ENCODE results near the gene C2CD2L.
"Not testable (repeated sequence)": the region's sequence is repeated elsewhere in the genome, so short reads cannot be mapped to it uniquely, and the experiment has no call there.

C2CD2L gene
- total RNA-seq: 32.8 to 44.6 reads per million in 2 experiments

DNA sequence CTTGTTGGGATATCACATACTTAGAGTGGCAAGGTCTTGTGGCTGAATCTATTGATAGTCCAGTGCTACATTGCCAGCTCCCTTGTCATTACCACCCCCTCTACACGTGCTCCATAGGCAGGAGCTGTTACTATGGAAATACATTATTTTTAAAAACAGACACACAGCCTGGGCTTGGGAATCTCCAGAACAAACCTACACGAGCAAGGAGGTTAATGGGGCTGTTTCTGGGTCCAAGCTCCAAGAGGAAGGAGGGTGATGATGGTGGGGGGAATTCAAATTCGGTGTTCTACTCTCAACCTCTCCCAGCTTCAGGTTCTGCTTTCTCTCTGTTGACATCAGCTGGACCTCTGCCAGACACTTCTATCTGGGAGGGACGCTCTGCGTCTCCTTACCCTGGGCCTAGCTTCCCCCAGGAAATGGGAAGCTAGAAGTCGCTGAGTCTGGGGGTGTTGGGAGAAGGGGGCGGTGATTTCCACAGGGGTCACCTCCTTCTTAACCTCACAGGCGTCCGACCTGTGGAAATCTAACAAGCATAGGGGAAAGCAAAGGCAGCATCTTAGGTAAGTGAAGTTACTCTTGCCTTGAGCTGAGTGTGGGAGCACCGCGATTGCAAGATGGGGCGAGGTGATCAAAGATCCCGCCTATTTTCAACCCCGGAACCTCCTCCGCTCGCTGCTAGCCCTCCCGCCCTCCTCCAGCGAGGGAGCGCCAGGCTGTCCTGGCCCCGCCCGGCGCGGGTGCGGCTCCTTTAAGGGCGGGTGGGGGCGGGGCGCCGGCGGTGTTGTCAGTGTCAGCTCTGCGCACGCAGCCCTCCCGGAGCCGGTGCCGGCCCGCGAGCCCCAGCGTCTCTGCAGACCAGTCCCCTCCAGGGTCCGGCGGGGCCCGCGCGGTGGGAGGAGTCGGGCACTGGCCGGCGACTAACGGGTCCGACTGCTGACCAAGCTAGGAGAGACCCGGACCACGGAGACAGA, at the start of gene C2CD2L:
C2CD2L (plus strand) TSS at position 781 of the 974 bp plus-strand sequence. CDS start 398 bp downstream, outside the sequence.
- peak; percentile 84 for DNase-seq (ENCODE audit: low read depth)

DNA sequence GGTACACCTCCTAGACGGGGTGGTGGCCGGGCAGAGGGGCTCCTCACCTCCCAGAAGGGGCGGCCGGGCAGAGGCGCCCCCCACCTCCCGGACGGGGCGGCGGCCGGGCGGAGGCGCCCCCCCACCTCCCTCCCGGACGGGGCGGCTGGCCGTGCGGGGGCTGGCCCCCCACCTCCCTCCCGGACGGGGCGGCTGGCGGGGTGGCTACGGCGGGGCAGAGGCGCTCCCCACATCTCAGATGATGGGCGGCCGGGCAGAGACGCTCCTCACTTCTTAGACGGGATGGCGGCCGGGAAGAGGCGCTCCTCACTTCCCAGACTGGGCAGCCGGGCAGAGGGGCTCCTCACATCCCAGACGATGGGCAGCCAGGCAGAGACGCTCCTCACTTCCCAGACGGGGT, 48.0 kb upstream of the C2CD2L start:
- not testable (repeated sequence) for DNase-seq (ENCODE audit: low read depth)

DNA sequence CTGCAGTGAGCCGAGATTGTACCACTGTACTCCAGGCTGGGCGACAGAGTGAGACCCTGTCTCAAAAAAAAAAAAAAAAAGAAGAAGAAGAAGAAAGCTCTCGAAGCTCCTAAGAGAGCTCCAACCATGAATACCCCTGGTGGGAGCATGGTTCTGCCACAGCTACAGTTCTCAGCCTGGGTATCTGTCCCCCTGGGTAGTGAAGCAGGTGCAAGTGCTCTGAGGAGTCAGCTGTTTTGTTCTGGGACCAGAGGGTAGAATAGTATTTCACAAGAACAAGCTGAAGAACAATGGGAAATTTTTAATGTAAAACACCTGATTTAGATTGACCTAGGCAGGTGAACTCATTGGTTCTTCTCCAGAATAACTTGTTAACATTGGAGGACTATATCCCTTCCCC, 45.9 kb upstream of the C2CD2L start:
- DNase-seq (ENCODE audit: low read depth): no peak

DNA sequence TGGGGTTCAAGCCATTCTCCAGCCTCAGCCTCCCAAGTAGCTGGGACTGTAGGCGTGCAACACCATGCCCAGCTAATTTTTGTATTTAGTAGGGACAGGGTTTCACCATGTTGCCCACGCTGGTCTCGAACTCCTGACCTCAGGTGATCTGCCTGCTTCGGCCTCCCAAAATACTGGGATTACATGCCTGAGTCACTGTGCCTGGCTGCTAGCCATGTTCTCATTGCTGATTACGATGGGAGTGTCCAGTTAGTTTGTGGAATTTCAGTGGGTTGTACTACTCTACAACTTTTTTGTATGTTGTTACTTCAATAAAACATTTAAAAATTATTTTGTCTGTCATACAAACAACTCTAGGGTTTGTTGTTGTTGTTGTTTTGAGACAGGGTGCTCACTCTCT, 44.4 kb upstream of the C2CD2L start:
- DNase-seq (ENCODE audit: low read depth): no peak

DNA sequence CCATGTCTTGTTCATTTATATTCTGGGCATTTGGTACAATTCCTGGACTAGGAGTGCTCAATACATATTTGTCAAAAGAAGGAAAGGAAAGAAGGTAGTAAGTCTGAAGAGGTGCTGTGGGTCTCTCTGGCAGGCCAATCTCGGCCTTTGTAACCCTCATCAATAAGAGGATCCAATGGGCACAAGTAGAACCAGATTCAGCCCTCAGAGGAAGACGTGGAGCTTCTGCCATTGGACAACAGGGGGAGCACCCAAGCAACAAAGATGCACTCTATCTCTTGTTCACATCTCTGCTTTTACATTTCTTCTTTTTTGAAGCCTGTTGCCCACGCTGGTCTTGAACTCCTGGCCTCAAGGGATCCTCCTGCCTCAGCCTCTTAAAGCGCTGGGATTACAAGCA, 41.8 kb upstream of the C2CD2L start:
- DNase-seq (ENCODE audit: low read depth): peak; percentile 21

DNA sequence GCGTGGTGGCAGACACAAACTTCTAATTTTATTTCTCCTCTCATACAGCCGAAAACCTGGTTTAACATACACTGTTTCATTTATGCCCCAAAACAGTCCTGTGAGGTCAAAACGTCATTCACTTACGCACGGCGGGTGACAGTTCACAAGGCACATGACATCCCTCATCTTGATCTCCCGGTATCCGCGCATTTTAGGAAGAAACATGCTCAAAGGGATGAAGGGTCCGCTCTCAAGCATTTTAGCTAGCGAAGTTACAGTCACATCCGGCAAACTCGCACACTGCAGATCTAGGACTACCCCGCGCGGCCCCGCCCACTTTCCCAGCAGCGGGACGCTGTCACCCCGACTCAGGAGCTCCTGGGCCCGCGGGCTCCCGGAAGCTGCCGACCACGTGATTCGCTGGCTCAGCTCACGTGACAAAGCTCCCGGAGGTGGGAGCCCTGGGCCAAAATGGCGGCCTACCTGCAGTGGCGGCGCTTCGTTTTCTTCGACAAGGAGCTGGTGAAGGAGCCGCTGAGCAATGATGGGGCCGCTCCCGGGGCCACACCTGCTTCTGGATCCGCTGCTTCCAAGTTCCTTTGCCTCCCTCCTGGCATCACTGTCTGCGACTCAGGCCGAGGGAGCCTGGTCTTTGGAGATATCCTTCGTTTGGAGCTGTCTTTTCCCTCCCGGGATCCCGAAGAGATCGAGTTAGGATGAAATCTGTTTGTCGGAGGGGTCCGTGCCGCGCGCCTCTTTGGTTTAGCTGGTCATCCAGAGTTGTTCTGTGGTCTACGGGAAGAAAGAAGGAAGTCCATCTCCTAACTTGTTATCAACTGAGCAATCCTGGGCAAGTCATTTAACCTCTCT, 39.5 kb upstream of the C2CD2L start, which contains the start of gene VPS11:
VPS11 (plus strand) TSS at position 448 of the 852 bp plus-strand sequence; CDS start at position 454, 6 bp downstream.
- DNase-seq (ENCODE audit: low read depth): peak; percentile 98

DNA sequence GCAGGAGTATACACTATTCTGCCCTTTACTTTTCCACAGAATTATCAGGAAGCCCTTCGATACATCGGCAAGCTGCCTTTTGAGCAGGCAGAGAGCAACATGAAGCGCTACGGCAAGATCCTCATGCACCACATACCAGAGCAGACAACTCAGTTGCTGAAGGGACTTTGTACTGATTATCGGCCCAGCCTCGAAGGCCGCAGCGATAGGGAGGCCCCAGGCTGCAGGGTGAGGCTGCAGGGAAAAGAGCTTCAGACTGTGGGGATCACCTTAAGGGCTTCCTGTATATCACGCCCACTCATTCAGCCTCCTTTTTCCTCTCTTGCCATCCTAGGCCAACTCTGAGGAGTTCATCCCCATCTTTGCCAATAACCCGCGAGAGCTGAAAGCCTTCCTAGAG, 29.3 kb upstream of the C2CD2L start:
- DNase-seq (ENCODE audit: low read depth): no peak

DNA sequence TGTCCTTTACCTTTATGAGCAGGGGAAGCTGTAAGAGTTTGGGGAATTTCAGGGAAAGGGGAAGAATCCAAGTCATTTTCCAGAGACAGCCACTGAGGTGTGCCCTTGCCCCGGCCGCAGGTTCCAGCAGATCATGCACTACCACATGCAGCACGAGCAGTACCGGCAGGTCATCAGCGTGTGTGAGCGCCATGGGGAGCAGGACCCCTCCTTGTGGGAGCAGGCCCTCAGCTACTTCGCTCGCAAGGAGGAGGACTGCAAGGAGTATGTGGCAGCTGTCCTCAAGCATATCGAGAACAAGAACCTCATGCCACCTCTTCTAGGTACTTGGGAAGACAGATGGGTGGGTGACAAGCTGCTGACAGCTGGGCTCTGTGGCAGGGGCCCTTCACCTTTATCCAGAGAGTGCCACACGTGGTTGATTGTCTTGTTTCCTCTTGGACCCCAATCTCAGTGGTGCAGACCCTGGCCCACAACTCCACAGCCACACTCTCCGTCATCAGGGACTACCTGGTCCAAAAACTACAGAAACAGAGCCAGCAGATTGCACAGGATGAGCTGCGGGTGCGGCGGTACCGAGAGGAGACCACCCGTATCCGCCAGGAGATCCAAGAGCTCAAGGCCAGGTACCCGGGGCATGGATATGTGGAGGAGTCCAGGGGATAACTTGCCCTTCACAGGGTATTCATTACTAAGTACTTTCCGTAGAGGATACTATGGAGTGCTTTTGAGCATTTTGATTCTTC, 28.3 kb upstream of the C2CD2L start:
- no peak for DNase-seq (ENCODE audit: low read depth)

DNA sequence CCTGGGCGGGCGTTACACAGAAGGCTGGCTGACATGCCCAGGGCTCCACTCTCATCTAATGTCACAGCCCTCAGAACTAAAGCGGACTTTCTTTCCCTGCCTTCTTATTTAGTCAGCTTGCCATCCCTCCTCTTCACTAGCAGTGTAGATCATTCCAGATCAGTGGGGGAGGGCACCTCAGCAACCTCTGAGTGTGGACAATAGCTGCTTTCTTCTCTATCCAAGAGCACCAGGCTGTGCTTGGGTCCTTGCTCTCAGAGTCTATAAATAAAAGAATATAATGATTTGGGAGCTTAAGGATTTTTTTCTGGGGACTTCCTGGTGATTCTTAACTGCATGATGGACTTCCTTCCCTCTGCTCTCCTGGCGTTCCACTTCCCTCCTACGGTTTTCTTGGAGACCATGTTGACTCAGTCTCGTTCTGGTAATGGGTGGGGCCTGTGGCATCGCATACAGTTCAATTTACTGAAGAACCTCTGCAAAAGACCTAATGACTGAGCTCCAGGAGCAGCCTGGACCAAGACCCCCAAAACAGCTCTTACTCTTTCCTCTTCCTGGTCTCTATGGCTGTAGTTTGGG, 25.4 kb upstream of the C2CD2L start:
- no peak for DNase-seq (ENCODE audit: low read depth)

DNA sequence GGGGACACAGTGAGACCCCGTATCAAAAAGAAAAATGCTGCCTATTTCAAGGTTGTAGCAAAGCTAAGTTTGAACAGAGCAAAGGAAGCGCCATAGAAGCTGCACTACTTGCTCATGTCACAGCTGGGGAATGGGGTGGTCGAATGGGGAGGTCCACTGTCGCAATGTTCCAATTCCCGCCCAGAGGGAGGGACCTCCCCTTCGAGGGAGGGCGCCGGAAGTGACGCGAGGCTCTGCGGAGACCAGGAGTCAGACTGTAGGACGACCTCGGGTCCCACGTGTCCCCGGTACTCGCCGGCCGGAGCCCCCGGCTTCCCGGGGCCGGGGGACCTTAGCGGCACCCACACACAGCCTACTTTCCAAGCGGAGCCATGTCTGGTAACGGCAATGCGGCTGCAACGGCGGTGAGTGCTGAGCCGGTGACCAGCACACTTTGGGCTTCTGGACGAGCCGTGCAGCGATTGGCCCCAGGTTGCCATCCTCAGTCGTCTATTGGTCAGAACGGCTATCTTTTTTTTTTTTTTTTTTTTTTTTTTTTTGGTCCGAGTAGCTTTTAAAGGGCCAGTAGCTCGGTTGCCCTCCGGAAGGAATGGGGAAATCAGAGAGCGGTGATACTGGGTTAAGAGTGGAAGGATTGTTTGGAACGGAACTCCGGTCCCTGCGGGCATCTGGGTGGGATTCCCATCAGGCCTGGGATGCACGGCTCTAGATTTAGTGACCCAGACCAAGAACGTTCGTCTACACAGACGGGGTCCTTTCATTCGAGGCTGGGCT, 22.3 kb upstream of the C2CD2L start, which contains the start of gene HMBS:
HMBS (plus strand) TSS at position 219 of the 774 bp plus-strand sequence; CDS start at position 372, 153 bp downstream.
- peak; percentile 88 for DNase-seq (ENCODE audit: low read depth)

DNA sequence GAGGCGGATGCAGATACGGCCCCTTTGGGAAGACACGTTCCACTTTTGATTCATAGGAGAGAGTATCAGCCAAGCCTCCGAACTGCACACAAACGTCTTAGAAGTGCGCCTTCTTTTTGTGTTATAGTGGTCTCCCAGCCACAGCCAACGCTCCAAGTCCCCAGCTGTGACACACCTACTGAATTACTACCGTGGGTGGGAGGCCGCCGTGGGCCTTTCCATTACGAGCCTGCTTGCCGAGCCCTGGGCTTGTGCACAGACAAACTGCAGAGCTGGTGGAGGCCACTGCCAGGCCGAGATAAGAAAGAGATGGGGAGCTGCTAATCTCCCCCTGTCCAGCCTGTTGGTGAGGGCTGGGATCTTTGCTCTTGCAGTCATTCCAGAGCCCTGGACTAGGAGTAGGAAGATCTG, 21.7 kb upstream of the C2CD2L start:
- no peak for DNase-seq (ENCODE audit: low read depth)

DNA sequence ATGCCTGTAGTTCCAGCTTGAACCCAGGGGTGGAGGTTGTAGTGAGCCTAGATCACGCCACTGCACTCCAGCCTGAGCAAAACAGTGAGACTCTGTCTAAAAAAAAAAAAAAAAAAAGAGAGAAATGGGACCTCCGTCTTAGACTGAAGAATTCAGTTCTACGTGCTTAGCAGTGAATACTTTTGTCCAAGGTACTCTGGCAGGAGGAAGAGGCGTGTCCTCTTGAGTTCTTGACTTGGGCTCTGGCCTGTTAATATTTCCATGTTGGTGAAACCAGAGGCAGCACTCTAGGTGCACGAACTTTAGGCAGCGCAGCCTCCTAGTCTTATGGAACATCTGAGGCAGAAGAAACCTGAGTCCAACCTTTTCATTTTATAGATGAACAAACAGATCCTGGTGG, 20.0 kb upstream of the C2CD2L start:
- no peak for DNase-seq (ENCODE audit: low read depth)

DNA sequence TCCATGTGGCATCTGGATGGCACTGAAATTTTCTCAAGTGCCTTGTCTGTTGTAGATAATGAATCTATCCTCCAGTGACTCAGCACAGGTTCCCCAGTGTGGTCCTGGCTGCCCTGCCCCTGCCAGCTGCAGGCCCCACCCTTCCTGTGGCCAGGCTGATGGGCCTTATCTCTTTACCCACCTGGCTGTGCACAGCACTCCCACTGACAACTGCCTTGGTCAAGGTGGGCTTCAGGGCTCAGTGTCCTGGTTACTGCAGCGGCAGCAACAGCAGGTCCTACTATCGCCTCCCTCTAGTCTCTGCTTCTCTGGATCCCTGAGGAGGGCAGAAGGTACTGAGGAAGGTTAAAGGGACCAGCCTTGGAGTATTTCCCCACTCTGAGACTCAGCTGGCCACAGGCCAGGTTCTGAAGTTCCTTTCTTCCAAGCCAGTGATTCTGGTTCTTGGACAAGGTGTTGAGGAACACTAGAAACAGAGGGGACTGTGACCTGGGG, 19.4 kb upstream of the C2CD2L start:
- no peak for DNase-seq (ENCODE audit: low read depth)

DNA sequence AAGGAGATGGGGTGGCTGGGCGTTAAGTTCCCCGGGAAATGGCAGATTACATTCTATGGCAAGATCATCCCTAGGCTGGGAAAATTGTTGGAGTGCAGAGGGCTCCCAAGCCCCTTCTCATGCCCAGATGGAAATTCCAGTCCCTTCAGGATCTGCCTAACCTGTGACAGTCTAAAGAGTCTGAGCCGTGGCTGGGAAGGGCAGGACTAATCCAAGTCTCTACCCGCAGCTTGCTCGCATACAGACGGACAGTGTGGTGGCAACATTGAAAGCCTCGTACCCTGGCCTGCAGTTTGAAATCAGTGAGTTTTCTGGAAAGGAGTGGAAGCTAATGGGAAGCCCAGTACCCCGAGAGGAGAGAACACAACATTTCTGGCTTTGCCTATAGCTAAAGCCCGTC, 18.7 kb upstream of the C2CD2L start:
- DNase-seq (ENCODE audit: low read depth): no peak

DNA sequence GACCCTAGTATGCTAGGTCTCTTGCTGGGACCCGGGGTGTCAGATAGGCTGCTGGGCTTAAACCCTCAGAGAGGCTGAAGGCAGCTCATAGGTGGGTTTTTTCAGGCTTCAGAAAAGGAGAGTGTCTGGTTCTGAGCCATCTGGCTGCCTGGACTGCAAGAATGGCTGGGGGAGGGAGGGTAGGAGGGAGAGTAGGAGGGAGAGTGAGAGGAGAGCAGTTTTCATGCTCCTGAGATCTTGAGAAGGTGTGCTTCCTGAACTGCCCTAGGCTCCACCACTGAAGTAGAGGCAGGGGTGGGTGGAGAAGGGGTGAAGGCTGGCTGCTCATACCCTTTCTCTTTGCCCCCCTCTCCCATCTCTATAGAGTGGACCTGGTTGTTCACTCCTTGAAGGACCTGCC, 17.8 kb upstream of the C2CD2L start:
- no peak for DNase-seq (ENCODE audit: low read depth)

DNA sequence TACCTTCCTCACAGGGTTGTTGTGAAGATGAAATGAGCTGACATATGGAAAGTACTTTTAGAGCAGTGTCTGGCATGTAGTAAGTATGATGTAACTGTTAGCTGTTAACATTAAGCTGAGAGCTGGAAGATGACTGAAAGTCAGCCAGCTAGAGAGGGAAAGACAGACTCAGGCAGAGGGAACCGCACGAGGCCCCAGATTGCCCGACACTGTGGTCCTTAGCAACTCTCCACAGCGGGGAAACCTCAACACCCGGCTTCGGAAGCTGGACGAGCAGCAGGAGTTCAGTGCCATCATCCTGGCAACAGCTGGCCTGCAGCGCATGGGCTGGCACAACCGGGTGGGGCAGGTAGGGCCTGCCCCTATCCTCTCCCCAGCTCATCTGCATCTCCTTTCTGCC, 16.0 kb upstream of the C2CD2L start:
- no peak for DNase-seq (ENCODE audit: low read depth)

DNA sequence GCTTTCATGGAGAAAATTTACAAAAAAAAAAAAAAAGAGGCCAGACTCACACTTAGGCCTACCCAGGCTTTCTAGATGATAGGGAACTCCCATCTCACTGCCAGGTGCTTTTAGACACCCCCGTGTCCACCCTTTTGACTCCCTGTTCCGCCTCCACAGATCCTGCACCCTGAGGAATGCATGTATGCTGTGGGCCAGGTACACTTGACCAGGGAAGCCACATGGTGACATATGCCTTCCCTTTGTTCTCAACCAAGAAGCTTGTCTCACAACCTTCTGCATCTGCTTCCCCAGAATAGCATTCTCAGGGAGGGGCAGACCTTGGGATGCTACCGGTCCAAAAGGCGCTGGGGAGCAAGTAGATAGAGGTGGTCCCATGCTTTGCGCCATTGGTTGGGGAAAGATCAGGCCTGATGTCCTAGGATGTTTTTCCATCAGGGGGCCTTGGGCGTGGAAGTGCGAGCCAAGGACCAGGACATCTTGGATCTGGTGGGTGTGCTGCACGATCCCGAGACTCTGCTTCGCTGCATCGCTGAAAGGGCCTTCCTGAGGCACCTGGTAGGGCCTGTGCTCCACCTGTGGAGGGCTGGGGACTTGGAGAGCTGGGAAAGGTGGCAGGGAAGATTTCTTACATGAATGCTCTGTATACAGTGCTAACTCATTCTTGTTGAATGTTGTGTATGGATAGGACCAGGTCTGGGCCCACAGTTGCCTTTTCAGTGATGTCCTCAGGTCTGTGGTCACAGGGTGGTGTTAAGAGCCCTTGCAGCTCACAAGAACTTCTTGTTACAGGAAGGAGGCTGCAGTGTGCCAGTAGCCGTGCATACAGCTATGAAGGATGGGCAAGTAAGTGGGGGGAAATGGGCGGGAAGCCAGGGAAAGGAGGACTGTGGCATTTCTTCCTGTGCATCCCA, 14.9 kb upstream of the C2CD2L start:
- no peak for DNase-seq (ENCODE audit: low read depth)

DNA sequence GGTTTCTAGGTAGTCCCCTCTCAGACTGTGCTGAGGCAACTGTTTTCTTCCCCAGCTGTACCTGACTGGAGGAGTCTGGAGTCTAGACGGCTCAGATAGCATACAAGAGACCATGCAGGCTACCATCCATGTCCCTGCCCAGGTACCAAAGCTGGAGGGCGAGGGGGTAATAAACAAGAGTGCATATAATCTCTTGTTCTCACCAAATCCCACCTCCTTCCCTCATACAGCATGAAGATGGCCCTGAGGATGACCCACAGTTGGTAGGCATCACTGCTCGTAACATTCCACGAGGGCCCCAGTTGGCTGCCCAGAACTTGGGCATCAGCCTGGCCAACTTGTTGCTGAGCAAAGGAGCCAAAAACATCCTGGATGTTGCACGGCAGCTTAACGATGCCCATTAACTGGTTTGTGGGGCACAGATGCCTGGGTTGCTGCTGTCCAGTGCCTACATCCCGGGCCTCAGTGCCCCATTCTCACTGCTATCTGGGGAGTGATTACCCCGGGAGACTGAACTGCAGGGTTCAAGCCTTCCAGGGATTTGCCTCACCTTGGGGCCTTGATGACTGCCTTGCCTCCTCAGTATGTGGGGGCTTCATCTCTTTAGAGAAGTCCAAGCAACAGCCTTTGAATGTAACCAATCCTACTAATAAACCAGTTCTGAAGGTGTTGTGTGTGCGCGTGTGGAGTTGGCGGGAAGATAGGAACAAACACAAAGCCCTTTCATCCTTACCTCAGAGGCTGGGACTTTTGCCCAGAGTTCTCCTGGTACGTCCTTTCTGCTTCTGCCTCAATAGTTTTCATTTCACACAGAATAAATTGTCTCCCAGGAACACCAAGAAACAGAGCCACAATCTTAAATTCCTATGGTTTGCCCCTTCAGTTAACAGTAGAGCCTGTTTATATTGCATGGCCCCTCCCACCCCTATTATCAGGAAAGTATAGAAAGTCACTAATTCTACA, 14.0 kb upstream of the C2CD2L start:
- DNase-seq (ENCODE audit: low read depth): no peak
